ENCODE results near the gene FAM81B. TPM values are rescaled to one million over a fixed set of nuclear protein-coding genes. Genes with fewer than 3 reads are reported as not detected.
"Not testable (repeated sequence)": the region's sequence is repeated elsewhere in the genome, so short reads cannot be mapped to it uniquely, and the experiment has no call there.

FAM81B gene
- total RNA-seq, 6 experiments from 2014 or later, result not detected

DNA sequence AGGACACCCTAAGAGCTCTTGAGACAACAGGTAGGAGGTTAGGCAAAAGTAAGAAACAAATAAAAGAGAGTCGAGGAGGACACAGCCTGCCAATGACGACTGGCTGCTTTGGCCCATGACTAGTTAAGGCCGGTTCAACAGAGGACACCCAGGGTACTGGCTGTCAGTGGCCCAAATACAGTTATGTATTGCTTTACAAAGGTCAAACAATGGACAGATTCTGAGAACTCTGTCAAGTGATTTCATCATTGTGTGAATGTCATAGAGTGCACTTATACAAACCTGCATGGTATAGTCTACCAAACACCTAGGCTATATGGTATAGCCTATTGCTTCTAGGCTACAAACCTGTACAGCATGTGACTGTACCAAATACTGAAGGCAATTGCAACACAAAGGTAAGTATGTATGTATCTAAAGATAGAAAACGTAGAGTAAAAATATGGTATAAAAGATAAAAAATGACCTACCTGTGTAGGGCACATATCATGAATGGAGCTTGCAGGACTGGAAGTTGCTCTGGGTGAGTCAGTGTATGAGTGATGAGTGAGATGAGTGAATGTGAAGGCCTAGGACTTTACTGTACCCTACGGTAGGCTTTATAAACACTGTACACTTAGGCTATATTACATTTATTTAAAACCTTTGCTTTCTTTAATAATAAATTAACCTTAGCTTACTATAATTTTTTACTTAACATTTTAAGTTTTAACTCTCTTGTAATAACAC lies 6.5 kb upstream of the FAM81B start:
- no peak for DNase-seq

DNA sequence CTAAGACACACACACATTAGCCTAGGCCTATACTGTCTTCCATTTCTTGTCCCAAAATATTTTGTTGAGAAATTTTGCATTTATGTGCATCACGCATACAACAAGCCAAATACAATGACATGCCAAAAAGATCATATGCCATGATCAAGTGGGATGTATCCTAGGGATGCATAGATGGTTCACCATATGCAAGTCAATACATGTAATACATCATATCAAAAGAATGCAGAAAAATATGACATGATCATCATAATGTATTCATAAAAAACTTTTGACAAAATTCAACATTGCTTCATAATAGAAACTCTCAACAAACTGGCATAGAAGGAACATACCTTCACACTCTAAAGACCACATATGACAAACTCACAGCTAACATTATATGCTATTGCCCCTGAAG lies 5.8 kb upstream of the FAM81B start:
- Histone ChIP-seq H3K27me3 (no peaks in the 10 kb centered on the region), H3K9me3 (no peaks in the 10 kb centered on the region), H3K36me3 (no peaks in the 10 kb centered on the region), H3K27ac (no peak overlapping the region), H3K4me1 (no peaks in the 10 kb centered on the region), H3K4me3 (no peak overlapping the region)
- DNase-seq (no peak), ATAC-seq (no peak)
- 90% methylated on average over 1 of the region's 1 CpG for WGBS (ENCODE audit: insufficient coverage, low coverage, low lambda C conversion rate, missing lambda C conversion rate)
- intact Hi-C loops (cut with DNase I), result no loop called here
- TF ChIP-seq POLR2A (IDR thresholded peaks at IDR 0.05), result no peak
- TF ChIP-seq, protein P1, sequence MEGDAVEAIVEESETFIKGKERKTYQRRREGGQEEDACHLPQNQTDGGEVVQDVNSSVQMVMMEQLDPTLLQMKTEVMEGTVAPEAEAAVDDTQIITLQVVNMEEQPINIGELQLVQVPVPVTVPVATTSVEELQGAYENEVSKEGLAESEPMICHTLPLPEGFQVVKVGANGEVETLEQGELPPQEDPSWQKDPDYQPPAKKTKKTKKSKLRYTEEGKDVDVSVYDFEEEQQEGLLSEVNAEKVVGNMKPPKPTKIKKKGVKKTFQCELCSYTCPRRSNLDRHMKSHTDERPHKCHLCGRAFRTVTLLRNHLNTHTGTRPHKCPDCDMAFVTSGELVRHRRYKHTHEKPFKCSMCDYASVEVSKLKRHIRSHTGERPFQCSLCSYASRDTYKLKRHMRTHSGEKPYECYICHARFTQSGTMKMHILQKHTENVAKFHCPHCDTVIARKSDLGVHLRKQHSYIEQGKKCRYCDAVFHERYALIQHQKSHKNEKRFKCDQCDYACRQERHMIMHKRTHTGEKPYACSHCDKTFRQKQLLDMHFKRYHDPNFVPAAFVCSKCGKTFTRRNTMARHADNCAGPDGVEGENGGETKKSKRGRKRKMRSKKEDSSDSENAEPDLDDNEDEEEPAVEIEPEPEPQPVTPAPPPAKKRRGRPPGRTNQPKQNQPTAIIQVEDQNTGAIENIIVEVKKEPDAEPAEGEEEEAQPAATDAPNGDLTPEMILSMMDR (IDR thresholded peaks at IDR 0.05), result no peak

More for the DNA sequence above, 6.5 kb upstream of the FAM81B start:
- Histone ChIP-seq H3K36me3 (no peaks in the 10 kb centered on the region), H3K4me3 (no peak overlapping the region), H3K27me3 (no peaks in the 10 kb centered on the region), H3K9me3 (no peaks in the 10 kb centered on the region), H3K27ac (no peak overlapping the region), H3K4me1 (no peaks in the 10 kb centered on the region)
- no peak for ATAC-seq
- WGBS (ENCODE audit: insufficient coverage, low coverage, low lambda C conversion rate, missing lambda C conversion rate), result 54% methylated on average over 5 of the region's 5 CpGs
- TF ChIP-seq POLR2A (IDR thresholded peaks at IDR 0.05), result no peak
- TF ChIP-seq, protein P1 (IDR thresholded peaks at IDR 0.05), result no peak
- intact Hi-C loops (cut with DNase I), result no loop called here

DNA sequence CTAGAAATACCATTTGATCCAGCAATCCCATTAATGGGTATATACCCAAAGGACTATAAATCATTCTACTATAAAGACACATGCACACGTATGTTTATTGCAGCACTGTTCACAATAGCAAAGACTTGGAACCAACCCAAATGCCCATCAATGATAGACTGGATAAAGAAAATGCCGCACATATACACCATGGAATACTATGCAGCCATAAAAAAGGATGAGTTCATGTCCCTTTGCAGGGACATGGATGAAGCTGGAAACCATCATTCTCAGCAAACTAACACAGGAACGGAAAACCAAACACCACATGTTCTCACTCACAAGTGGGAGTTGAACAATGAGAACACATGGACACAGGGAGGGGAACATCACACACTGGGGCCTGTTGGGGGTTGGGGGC lies 799 bp downstream of the FAM81B start:
- intact Hi-C loops (cut with DNase I); H3K4me1 ChIP-seq; ATAC-seq; DNase-seq; H3K27ac ChIP-seq; H3K36me3 ChIP-seq; H3K9me3 ChIP-seq; H3K27me3 ChIP-seq; H3K4me3 ChIP-seq: not testable (repeated sequence)
- 65% methylated on average over 2 of the region's 3 CpGs for WGBS (ENCODE audit: insufficient coverage, low coverage, low lambda C conversion rate, missing lambda C conversion rate)

DNA sequence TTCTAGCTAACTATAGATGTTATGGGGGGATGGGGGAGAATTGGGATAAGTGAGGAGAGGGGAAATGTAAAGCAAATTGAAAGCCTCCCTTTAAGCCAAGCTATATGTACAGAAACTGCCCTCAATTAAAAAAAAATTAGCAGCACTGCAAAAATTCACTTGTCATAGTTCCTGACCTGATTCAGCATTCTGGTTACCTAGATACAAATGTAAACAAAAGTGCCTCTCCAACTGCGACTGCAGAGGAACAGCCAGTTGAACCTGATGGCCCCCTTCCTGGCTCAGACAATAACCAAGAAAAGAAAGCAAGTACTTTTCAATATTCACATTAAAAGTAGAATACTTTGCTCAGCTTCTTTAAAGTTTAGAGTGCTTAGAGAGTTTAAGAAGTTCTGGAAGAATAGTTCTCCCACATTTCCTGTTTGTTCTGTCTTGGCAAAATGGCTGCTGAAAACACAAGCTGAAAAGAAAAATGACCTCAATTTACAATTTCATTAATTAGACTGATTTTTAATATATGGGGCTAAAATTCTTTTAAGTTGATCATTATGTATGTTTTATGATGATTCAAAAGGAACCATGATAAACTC lies 1.5 kb downstream of the FAM81B start:
- TF ChIP-seq, protein P1 (IDR thresholded peaks at IDR 0.05), result no peak
- no peak for TF ChIP-seq POLR2A (IDR thresholded peaks at IDR 0.05)
- ATAC-seq, result peak; percentile 41 to 82 (median 50)
- H3K9me3 ChIP-seq, result no peaks in the 10 kb centered on the region
- H3K36me3 ChIP-seq, result no peaks in the 10 kb centered on the region
- no peaks in the 10 kb centered on the region for H3K4me1 ChIP-seq
- WGBS (ENCODE audit: insufficient coverage, low coverage, low lambda C conversion rate, missing lambda C conversion rate), result 0% methylated on average over 1 of the region's 1 CpG
- no peaks in the 10 kb centered on the region for H3K27me3 ChIP-seq
- H3K4me3 ChIP-seq, result no peak overlapping the region
- DNase-seq, result no peak
- no peak overlapping the region for H3K27ac ChIP-seq
- intact Hi-C loops (cut with DNase I), result no loop called here

DNA sequence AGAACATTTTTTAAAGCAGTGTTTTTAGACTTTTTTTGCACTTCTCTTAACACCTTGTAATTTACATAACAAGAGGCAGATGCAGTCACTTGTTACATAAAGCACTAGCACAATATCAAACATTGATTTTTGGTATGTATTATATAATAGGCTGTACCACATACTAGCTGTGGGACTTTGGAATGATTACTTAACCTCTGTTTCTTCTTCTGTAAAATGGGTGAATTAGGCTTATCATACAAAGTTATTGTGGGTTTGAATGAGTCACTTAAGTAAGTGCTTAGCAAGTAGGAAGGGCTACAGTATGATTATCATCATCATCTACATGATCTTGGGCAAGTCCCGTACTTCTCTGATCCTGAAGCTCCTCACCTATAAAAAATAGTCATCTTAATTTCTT lies 2.1 kb downstream of the FAM81B start:
- Histone ChIP-seq H3K27me3 (no peaks in the 10 kb centered on the region), H3K4me1 (no peaks in the 10 kb centered on the region), H3K4me3 (no peak overlapping the region), H3K27ac (no peak overlapping the region), H3K9me3 (no peaks in the 10 kb centered on the region), H3K36me3 (no peaks in the 10 kb centered on the region)
- DNase-seq (no peak), ATAC-seq (no peak)
- no peak for TF ChIP-seq POLR2A (IDR thresholded peaks at IDR 0.05)
- TF ChIP-seq, protein P1 (IDR thresholded peaks at IDR 0.05), result no peak
- WGBS (ENCODE audit: insufficient coverage, low coverage, low lambda C conversion rate, missing lambda C conversion rate), result 50% methylated on average over 1 of the region's 1 CpG
- intact Hi-C loops (cut with DNase I), result no loop called here

Data from right lobe of liver (tissue), 6 donors.